Lower leg skin (tissue), 4 donors: ENCODE data around the gene ASIC2. TPM values are rescaled to one million over a fixed set of nuclear protein-coding genes. Genes with fewer than 3 reads are reported as not detected.
"Not testable (repeated sequence)": the region's sequence is repeated elsewhere in the genome, so short reads cannot be mapped to it uniquely, and the experiment has no call there.

Source experiments
- DNase-seq, 2 donors: peaks; one replicate each; pipeline ENCODE4 v3.0.0-alpha.2; 2019; ENCODE audit warnings: low spot score in 2 of 2
- H3K4me3 ChIP-seq: fragments of 200-600 bp; sonication (generic); 2 replicates; pipeline ENCODE4 v1.5.1; 2017; ENCODE audit warnings: mild to moderate bottlenecking, low read depth; ENCODE audit not compliant: poor library complexity, severe bottlenecking
- POLR2A ChIP-seq, 2 donors: fragments of 450-650 bp; IDR thresholded peaks; one replicate each; pipeline ENCODE4 v1.6.1; 2016 to 2017; ENCODE audit warnings: antibody characterized with exemption in 2 of 2, mild to moderate bottlenecking in 1 of 2, moderate library complexity in 1 of 2
- WGBS, 2 donors: methylation state at CpG; one replicate each; pipeline ENCODE4 v1.1.5; 2018; 5-methylcytosine and 5-hydroxymethylcytosine counted together
- intact Hi-C: fragments of 100-400 bp; cut with DNase I; formaldehyde crosslinking; loops from one replicate; pipeline ENCODE4 v1.15.0; 2023; ENCODE audit warnings: low total_unique reads
- total RNA-seq, 4 donors: library from RNA; depleted of rRNA; stranded (reverse); fragments of >200 nt; gene quantifications; one replicate each; pipeline ENCODE4 v1.1.0, GENCODE V29; 2016
- TF ChIP-seq, protein P1 (sequence below), 3 donors: fragments of 450-650 bp; IDR thresholded peaks; one replicate each; pipeline ENCODE4 v1.5.1; 2016; ENCODE audit warnings: antibody characterized with exemption in 3 of 3, mild to moderate bottlenecking in 3 of 3, moderate library complexity in 2 of 3

Gene ASIC2
- total RNA-seq, 4 donors from 2014 or later, result 0.21 TPM; not detected in 3

DNA sequence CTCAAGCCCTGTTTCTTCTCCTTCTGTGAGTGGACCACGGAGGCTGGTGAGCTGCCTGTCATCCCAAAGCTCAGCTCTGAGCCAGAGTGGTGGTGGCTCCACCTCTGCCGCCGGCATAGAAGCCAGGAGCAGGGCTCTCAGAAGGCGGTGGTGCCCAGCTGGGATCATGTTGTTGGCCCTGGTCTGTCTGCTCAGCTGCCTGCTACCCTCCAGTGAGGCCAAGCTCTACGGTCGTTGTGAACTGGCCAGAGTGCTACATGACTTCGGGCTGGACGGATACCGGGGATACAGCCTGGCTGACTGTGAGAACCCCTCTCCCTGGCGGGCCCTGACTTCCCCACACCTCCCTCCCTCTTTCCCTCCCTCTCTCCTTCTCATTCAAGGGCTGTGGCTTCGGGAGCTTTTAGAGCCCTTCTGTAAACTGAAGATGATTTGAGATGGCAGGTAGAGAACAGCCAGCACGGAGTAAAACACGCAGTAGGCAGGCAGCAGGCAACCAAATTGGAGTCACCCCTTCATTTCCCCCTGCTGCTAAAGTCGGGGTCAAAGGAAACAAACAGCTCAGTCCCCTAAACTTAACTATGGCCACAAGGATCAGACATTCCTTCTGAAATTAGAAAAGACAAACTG, 297.6 kb downstream of the ASIC2 start:
- TF ChIP-seq, protein P1, sequence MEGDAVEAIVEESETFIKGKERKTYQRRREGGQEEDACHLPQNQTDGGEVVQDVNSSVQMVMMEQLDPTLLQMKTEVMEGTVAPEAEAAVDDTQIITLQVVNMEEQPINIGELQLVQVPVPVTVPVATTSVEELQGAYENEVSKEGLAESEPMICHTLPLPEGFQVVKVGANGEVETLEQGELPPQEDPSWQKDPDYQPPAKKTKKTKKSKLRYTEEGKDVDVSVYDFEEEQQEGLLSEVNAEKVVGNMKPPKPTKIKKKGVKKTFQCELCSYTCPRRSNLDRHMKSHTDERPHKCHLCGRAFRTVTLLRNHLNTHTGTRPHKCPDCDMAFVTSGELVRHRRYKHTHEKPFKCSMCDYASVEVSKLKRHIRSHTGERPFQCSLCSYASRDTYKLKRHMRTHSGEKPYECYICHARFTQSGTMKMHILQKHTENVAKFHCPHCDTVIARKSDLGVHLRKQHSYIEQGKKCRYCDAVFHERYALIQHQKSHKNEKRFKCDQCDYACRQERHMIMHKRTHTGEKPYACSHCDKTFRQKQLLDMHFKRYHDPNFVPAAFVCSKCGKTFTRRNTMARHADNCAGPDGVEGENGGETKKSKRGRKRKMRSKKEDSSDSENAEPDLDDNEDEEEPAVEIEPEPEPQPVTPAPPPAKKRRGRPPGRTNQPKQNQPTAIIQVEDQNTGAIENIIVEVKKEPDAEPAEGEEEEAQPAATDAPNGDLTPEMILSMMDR (IDR thresholded peaks at IDR 0.05), result no peak
- intact Hi-C loops, result no loop called here
- no peak overlapping the region for H3K4me3 ChIP-seq
- WGBS, 2 donors, result 81 to 87% methylated on average over 14 of the region's 14 CpGs
- no peak for DNase-seq

DNA sequence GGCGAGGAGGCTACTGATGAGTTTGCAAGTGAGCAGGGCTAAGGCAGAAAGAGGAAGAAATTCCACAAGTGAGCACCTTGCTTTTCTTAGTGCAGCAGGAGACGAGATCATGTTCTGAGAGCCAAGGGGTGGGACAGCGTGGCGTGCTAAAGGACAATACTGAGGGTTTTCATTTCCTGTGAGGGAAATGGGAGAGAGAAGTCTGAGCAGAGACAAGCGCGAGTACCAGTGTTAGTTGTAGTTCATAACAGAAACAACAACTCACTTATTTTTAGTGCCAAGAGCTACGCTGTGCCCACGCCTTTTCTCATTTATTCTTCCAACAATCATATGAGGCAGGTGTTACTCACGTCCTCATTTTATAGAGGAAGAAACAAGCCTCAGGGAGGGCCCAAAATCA, 299.1 kb downstream of the ASIC2 start:
- DNase-seq, result no peak
- H3K4me3 ChIP-seq, result no peak overlapping the region
- intact Hi-C loops, result no loop called here
- 52 to 54% methylated on average over 9 of the region's 9 CpGs for WGBS, 2 donors
- TF ChIP-seq, protein P1 (IDR thresholded peaks at IDR 0.05), result no peak
- no peak for TF ChIP-seq POLR2A (IDR thresholded peaks at IDR 0.05)

DNA sequence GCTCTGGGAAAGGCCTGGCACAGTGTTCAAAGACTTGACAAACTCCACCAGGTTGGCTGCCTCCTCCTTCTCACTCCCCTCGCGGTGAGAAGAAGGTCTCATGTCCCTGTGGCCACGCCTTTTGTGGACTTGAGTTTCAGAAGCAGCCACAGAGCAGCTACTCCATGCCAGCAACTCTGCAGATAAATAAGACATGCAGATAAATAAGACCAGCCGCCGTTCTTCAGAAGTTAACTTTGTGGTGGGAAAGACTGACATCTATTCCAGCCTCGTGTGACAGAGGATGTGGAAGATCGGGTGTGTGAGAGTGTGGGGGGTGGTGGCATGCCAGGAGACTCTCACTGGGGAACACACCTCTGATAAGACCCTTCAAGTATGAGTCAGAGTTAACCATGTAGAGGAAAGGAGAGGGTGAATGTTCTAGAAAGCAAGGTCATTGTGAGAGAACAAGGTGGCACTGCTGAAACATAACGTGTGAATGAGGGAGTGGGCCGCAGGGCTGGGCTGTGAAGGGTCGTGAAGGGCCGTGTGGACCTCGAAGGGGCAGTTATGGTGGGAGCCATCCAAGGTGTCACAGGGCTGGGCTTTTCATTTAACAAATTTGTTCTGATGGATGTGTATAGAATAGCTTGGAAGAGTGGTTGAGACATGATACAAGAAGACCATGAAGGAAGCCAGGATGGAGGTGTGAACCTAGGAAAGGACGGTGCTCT, 300.6 kb downstream of the ASIC2 start:
- DNase-seq, result peak in 1 of 2 donors; percentile 50
- WGBS, 2 donors, result 64 to 68% methylated on average over 13 of the region's 13 CpGs
- TF ChIP-seq, protein P1 (IDR thresholded peaks at IDR 0.05), result no peak
- no peak for TF ChIP-seq POLR2A (IDR thresholded peaks at IDR 0.05)
- H3K4me3 ChIP-seq, result no peak overlapping the region
- intact Hi-C loops, result no loop called here

DNA sequence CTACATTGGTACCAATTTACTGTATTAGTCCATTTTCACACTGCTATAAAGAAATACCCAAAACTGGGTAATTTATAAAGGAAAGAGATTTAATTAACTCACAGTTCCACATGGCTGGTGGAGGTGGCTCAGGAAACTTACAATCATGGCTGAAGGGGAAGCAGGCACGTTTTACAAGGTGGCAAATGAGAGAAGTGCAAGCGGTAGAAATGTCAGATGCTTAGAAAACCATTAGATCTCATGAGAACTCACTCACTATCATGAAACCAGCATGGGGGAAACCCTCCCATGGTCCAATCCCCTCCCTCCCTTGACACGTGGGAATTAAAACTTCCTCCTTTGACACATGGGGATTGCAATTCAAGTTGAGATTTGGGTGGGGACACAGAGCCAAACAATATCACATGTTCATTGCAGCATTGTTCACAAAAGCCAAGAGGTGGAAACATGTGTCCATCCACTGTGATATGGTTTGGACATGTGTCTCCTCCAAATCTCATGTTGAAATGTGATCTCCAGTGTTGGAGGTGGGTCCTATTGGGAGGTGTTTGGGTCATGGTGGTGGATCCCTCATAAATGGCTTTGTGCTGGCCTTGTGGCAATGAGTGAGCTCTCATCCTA, 304.5 kb downstream of the ASIC2 start:
- no peak overlapping the region for H3K4me3 ChIP-seq
- intact Hi-C loops, result no loop called here
- DNase-seq, result peak in 1 of 2 donors; percentile 18
- 70 to 76% methylated on average over 3 of the region's 3 CpGs for WGBS, 2 donors
- TF ChIP-seq, protein P1 (IDR thresholded peaks at IDR 0.05), result no peak
- TF ChIP-seq POLR2A (IDR thresholded peaks at IDR 0.05), result no peak

DNA sequence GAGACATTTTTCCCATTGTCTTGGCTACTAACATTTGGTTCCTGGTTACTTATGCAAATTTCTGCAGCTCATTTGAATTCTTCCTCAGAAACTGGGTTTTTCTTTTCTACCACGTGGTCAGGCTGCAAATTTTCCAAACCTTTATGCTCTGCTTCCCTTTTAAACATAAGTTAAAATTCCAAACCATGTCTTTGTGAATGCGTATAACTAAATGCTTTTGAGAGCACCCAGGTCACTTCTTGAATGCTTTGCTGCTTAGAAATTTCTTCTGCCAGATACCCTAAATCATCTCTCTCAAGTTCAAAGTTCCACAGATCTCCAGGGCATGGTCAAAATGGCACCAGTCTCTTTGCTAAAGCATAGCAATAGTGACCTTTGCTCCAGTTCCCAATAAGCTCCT, 305.2 kb downstream of the ASIC2 start:
- intact Hi-C loops, H3K4me3 ChIP-seq, DNase-seq: not testable (repeated sequence)
- 55 to 67% methylated on average over 2 of the region's 2 CpGs for WGBS, 2 donors

DNA sequence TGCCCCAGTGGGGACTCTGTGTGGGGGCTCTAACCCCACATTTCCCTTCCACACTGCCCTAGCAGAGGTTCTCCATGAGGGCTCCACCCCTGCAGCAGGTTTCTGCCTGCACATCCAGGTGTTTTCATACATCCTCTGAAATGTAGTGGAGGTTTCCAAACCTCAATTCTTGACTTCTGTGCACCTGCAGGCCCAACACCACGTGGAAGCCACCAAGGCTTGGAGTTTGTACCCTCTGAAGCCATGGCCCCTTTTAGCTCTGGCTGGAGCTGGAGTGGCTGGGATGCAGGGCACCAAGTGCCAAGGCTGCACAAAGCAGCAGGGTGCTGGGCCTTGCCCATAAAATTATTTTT, 305.7 kb downstream of the ASIC2 start:
- WGBS, 2 donors, result 33 to 44% methylated on average over 1 of the region's 1 CpG
- intact Hi-C loops, H3K4me3 ChIP-seq, DNase-seq: not testable (repeated sequence)
